Caco-2 (cell line): Measurements from ENCODE around the gene CFAP221. TPM values are rescaled to one million over a fixed set of nuclear protein-coding genes. Genes with fewer than 3 reads are reported as not detected.

ENCODE experiments used
- BruUV-seq: library from RNA; stranded (reverse); fragments of 400-500 nt; replicated peaks from 2 replicates; lab custom pipeline; 2021; lab: Mats Ljungman, UMichigan
- CTCF ChIA-PET: fragments of 300-600 bp; sonication (Branson Sonifier 250); formaldehyde crosslinking; loops from one replicate; lab custom pipeline; 2022; ENCODE audit warnings: antibody characterized with exemption; lab: Charles Lee
- POLR2A ChIA-PET: fragments of 300-600 bp; sonication (Branson Sonifier 250); formaldehyde crosslinking; loops from one replicate; lab custom pipeline; 2022; ENCODE audit warnings: antibody characterized with exemption; lab: Charles Lee
- DNase-seq, 2 experiments: peaks; one replicate each; pipeline versions ENCODE4 v3.0.0 to v3.0.0-alpha.2; 2020 to 2022
- H3K27me3 ChIP-seq: replicated peaks from 2 replicates; pipeline ENCODE4 v1.6.0; 2011; ENCODE audit warnings: low read length; ENCODE audit not compliant: control insufficient read depth, insufficient read depth
- H3K36me3 ChIP-seq: 2 replicates; pipeline ENCODE4 v1.5.1; 2011; ENCODE audit warnings: low read length; ENCODE audit not compliant: control insufficient read depth, insufficient read depth
- H3K4me1 ChIP-seq: fragments of 250-450 bp; sonication (Bioruptor Pico); 2 replicates; pipeline ENCODE4 v1.5.1; 2020; ENCODE audit warnings: mild to moderate bottlenecking
- H3K4me3 ChIP-seq: 2 replicates; pipeline ENCODE4 v1.5.1; 2011; ENCODE audit warnings: low read depth, mild to moderate bottlenecking, control low read depth, low read length
- H3K9me3 ChIP-seq: fragments of 250-450 bp; sonication (Bioruptor Pico); 2 replicates; pipeline ENCODE4 v1.5.1; 2020; ENCODE audit warnings: mild to moderate bottlenecking, moderate library complexity
- H3K27ac Mint-ChIP-seq: one replicate; pipeline ENCODE4 v1.8.0; 2022; ENCODE audit warnings: mixed read lengths; ENCODE audit not compliant: unreplicated experiment
- H3K27me3 Mint-ChIP-seq: one replicate; pipeline ENCODE4 v1.8.0; 2022; ENCODE audit warnings: mixed read lengths; ENCODE audit not compliant: insufficient read depth, unreplicated experiment
- H3K36me3 Mint-ChIP-seq: one replicate; pipeline ENCODE4 v1.8.0; 2022; ENCODE audit warnings: mild to moderate bottlenecking, mixed read lengths; ENCODE audit not compliant: insufficient read depth, unreplicated experiment
- H3K4me1 Mint-ChIP-seq: one replicate; pipeline ENCODE4 v1.8.0; 2022; ENCODE audit warnings: low read depth, mixed read lengths; ENCODE audit not compliant: unreplicated experiment
- H3K4me3 Mint-ChIP-seq: one replicate; pipeline ENCODE4 v1.8.0; 2022; ENCODE audit warnings: mild to moderate bottlenecking, moderate library complexity, mixed read lengths; ENCODE audit not compliant: unreplicated experiment
- H3K9me3 Mint-ChIP-seq: one replicate; pipeline ENCODE4 v1.8.0; 2022; ENCODE audit warnings: mixed read lengths; ENCODE audit not compliant: unreplicated experiment
- intact Hi-C: fragments of 100-400 bp; cut with micrococcal nuclease; formaldehyde crosslinking; loops from one replicate; pipeline ENCODE4 v1.10.0; 2022; ENCODE audit not compliant: unreplicated experiment
- total RNA-seq: library from RNA; stranded (reverse); gene quantifications from 2 replicates; pipeline ENCODE4 v1.2.3, GENCODE V29; 2022
- TF ChIP-seq, protein P1 (sequence below), 2 experiments: fragments of 200-600 bp in 1 of 2; IDR thresholded peaks; 1 replicate in 1 of 2; 2 replicates in 1 of 2; pipeline versions ENCODE4 v1.5.1 to v1.8.0; 2011 to 2022; ENCODE audit warnings: antibody characterized with exemption in 1 of 2, control low read depth in 1 of 2, inconsistent platforms in 1 of 2, low read depth in 1 of 2, low read length in 1 of 2, mild to moderate bottlenecking in 1 of 2, moderate library complexity in 1 of 2; ENCODE audit not compliant: insufficient read depth in 1 of 2, severe bottlenecking in 1 of 2, unreplicated experiment in 1 of 2

Gene CFAP221
- total RNA-seq, 1 experiment from 2014 or later = not detected

DNA sequence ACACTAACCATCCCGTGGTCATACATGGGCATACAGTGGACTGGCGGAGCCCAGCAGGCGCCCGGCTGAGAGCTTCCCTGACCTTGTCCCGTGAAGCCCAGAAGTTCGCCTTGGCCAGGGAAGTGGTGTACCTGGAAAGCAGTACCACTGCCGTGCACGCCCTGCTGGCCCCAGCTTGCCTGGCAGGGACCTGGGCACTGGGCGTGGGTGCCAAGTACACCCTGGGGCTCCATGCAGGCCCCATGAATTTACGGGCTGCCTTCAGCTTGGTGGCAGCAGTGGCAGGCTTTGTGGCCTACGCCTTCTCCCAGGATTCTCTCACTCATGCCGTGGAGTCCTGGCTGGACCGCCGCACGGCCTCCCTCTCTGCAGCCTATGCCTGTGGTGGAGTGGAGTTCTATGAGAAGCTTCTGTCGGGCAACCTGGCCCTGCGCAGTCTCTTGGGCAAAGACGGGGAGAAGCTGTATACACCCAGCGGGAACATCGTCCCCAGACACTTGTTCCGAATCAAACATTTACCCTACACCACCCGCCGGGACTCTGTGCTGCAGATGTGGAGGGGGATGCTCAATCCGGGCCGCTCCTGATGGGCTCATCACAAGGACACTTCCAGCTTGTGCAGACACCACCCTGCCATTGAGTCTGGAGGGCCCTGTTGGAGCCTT lies 137.1 kb downstream of the CFAP221 start:
- intact Hi-C loops = no loop called here
- BruUV-seq = no TSS peak
- H3K4me1 Mint-ChIP-seq = no peaks in the 10 kb centered on the region
- peaks cover 27% of the 10 kb centered on the region for H3K36me3 Mint-ChIP-seq
- CTCF ChIA-PET = no interaction called here
- POLR2A ChIA-PET = no interaction called here
- H3K36me3 ChIP-seq = no peaks in the 10 kb centered on the region; the same call in 1 of the 2 replicates
- no peaks in the 10 kb centered on the region for H3K9me3 ChIP-seq
- H3K9me3 Mint-ChIP-seq = no peaks in the 10 kb centered on the region
- H3K4me1 ChIP-seq = 0 out of 2 replicates have a peak, but pooled peaks cover 10% of the 10 kb centered on the region
- TF ChIP-seq, protein P1, sequence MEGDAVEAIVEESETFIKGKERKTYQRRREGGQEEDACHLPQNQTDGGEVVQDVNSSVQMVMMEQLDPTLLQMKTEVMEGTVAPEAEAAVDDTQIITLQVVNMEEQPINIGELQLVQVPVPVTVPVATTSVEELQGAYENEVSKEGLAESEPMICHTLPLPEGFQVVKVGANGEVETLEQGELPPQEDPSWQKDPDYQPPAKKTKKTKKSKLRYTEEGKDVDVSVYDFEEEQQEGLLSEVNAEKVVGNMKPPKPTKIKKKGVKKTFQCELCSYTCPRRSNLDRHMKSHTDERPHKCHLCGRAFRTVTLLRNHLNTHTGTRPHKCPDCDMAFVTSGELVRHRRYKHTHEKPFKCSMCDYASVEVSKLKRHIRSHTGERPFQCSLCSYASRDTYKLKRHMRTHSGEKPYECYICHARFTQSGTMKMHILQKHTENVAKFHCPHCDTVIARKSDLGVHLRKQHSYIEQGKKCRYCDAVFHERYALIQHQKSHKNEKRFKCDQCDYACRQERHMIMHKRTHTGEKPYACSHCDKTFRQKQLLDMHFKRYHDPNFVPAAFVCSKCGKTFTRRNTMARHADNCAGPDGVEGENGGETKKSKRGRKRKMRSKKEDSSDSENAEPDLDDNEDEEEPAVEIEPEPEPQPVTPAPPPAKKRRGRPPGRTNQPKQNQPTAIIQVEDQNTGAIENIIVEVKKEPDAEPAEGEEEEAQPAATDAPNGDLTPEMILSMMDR (IDR thresholded peaks at IDR 0.05; ENCODE audit: insufficient read depth in 1 of 2, low read depth in 1 of 2, low read length in 1 of 2, severe bottlenecking in 1 of 2, unreplicated experiment in 1 of 2) = no peak
- no peaks in the 10 kb centered on the region for H3K27me3 Mint-ChIP-seq
- H3K27me3 ChIP-seq = no peaks in the 10 kb centered on the region
- H3K27ac Mint-ChIP-seq = no peak overlapping the region
- H3K4me3 Mint-ChIP-seq = peak overlapping the region; percentile 56
- H3K4me3 ChIP-seq = no peak overlapping the region
- no peak for DNase-seq

DNA sequence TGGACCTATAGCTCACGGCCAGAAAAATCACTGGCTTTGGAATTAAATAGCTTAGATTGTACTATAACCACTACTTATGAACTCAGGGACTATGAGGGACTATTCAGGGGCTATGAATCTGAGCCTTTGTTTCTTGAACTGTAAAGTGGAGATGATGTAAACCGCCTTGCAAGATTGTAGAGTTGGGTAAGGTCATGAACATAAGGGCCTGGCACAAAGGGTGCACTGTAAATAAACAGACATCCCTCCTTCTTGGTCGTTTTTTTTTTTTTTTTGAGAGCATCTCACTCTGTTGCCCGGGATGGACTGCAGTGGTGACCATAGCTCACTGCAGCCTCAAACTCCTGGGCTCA lies 137.6 kb downstream of the CFAP221 start:
- H3K9me3 ChIP-seq = no peaks in the 10 kb centered on the region
- intact Hi-C loops = no loop called here
- BruUV-seq = no TSS peak
- POLR2A ChIA-PET = no interaction called here
- Mint-ChIP-seq H3K4me3 (no peak overlapping the region), H3K4me1 (no peaks in the 10 kb centered on the region), H3K36me3 (peaks cover 27% of the 10 kb centered on the region), H3K27ac (no peak overlapping the region), H3K27me3 (no peaks in the 10 kb centered on the region), H3K9me3 (no peaks in the 10 kb centered on the region)
- 0 out of 2 replicates have a peak, but pooled peaks cover 10% of the 10 kb centered on the region for H3K4me1 ChIP-seq
- CTCF ChIA-PET = no interaction called here
- H3K4me3 ChIP-seq = no peak overlapping the region
- DNase-seq = no peak
- TF ChIP-seq, protein P1 (IDR thresholded peaks at IDR 0.05; ENCODE audit: insufficient read depth in 1 of 2, low read depth in 1 of 2, low read length in 1 of 2, severe bottlenecking in 1 of 2, unreplicated experiment in 1 of 2) = no peak
- H3K36me3 ChIP-seq = no peaks in the 10 kb centered on the region; the same call in 1 of the 2 replicates
- H3K27me3 ChIP-seq = no peaks in the 10 kb centered on the region

DNA sequence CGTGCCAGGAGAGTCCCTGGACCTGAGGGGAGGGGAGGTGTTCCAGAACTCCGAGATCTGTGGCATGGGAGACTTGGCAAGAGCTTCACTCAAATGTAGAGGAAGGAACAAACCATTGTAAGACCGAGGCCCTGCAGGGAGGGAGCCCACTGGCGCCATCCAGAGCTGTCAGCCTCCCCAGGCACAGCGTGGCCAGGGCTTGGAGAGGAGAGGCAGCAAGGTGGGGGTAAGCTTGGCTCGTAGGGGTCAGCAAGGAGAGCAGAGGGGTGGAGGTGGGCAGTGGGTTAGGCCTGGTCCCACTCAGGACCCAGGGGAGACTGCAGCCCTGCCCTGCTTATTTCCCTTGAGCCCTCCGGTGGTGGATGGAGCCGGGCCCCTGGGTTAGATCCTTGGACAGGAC lies 138.3 kb downstream of the CFAP221 start:
- Mint-ChIP-seq H3K4me1 (no peaks in the 10 kb centered on the region), H3K27me3 (no peaks in the 10 kb centered on the region), H3K27ac (no peak overlapping the region), H3K4me3 (no peak overlapping the region), H3K36me3 (peaks cover 27% of the 10 kb centered on the region), H3K9me3 (no peaks in the 10 kb centered on the region)
- Histone ChIP-seq H3K4me1 (0 out of 2 replicates have a peak, but pooled peaks cover 10% of the 10 kb centered on the region), H3K4me3 (no peak overlapping the region), H3K36me3 (no peaks in the 10 kb centered on the region; the same call in 1 of the 2 replicates), H3K9me3 (no peaks in the 10 kb centered on the region), H3K27me3 (no peaks in the 10 kb centered on the region)
- intact Hi-C loops = no loop called here
- TF ChIP-seq, protein P1 (IDR thresholded peaks at IDR 0.05; ENCODE audit: insufficient read depth in 1 of 2, low read depth in 1 of 2, low read length in 1 of 2, severe bottlenecking in 1 of 2, unreplicated experiment in 1 of 2) = no peak
- no TSS peak for BruUV-seq
- ChIA-PET POLR2A (no interaction called here), CTCF (no interaction called here)
- DNase-seq = no peak
